GM23338 (cell line): ENCODE measurements around the gene CCDC144A.

ENCODE experiments used
- CREB1 ChIP-seq: fragments of 250-450 bp; sonication (Bioruptor Pico); IDR thresholded peaks from 2 replicates; pipeline ENCODE4 v1.5.0; 2020; ENCODE audit warnings: low read depth, mild to moderate bottlenecking, moderate library complexity
- CTCF ChIP-seq, 2 experiments: fragments of 200-600 bp in 1 of 2; sonication (generic) in 1 of 2; conservative IDR thresholded peaks; 2 replicates each; pipeline versions ENCODE4 v1.5.1 to v1.6.1; 2016 to 2017; ENCODE audit warnings: antibody characterized with exemption in 2 of 2, low read depth in 2 of 2, mild to moderate bottlenecking in 2 of 2, moderate library complexity in 1 of 2
- EZH2 ChIP-seq: fragments of 200-600 bp; sonication (generic); IDR thresholded peaks from one replicate; pipeline ENCODE4 v1.8.0; 2017; ENCODE audit warnings: antibody characterized with exemption, mild to moderate bottlenecking, low read depth; ENCODE audit not compliant: unreplicated experiment
- EZH2phosphoT487 ChIP-seq: fragments of 200-600 bp; sonication (generic); IDR thresholded peaks from one replicate; pipeline ENCODE4 v1.8.1; 2018; ENCODE audit warnings: antibody characterized with exemption; ENCODE audit not compliant: unreplicated experiment
- JUNB ChIP-seq: IDR thresholded peaks from one replicate; pipeline ENCODE4 v1.6.1; 2016; ENCODE audit warnings: antibody characterized with exemption; ENCODE audit not compliant: unreplicated experiment
- NANOG ChIP-seq: IDR thresholded peaks from 2 replicates; pipeline ENCODE4 v1.6.1; 2016; ENCODE audit warnings: antibody characterized with exemption, borderline replicate concordance
- POLR2AphosphoS5 ChIP-seq: IDR thresholded peaks from 2 replicates; pipeline ENCODE4 v1.6.1; 2016; ENCODE audit warnings: antibody characterized with exemption, low read depth
- REST ChIP-seq: IDR thresholded peaks from one replicate; pipeline ENCODE4 v1.6.1; 2018; ENCODE audit warnings: antibody characterized with exemption; ENCODE audit not compliant: unreplicated experiment
- STAT1 ChIP-seq: IDR thresholded peaks from one replicate; pipeline ENCODE4 v1.6.1; 2016; ENCODE audit warnings: antibody characterized with exemption; ENCODE audit not compliant: unreplicated experiment
- ZNF114 ChIP-seq: fragments of 250-450 bp; sonication (Bioruptor Pico); IDR thresholded peaks from 2 replicates; pipeline ENCODE4 v1.5.0; 2020; ENCODE audit warnings: mild to moderate bottlenecking, moderate library complexity
- ZNF331 ChIP-seq: fragments of 250-450 bp; sonication (Bioruptor Pico); IDR thresholded peaks from 2 replicates; pipeline ENCODE4 v1.5.0; 2020; ENCODE audit warnings: low read depth, mild to moderate bottlenecking, moderate library complexity
- TF ChIP-seq, protein P1 (sequence below): fragments of 250-450 bp; sonication (Bioruptor Pico); IDR thresholded peaks from 2 replicates; pipeline ENCODE4 v1.5.0; 2020; ENCODE audit warnings: mild to moderate bottlenecking, moderate library complexity

DNA sequence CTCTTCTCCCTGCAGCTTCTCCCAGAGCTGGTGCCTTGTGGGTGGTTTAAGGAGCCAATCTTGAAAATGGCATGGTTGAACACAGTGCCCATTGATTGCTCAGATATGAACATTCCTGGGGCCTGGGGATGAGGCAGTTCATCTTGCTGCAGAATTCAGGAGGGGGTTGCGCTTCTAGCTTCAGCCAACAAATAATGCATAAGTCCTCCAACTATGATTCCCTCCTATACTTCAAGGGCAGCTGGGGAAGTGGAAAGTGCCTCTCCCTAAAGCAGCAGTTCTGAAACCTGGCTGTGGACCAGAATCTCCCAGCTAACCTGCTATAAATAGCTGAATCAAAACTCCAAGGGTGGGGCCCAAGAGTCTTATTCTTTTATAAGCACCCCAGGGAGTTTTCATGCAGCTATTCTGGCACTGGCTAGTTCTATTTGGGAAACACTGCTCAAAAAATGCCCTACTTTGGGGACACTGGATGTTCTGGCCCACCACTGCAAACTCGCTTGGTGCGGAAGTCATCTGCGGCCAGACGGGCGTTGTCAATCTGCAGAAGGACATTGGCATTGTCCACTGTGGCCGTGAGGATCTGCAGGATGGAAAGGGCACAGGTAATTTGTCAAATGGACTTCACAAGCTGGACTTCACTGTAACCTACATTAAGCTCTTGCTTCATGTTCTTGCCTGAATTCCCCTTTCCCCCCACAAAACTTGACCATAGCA, 130.3 kb downstream of the CCDC144A start:
- no peak for TF ChIP-seq CTCF (conservative IDR thresholded peaks at IDR 0.05; ENCODE audit: low read depth in 2 of 2)
- TF ChIP-seq POLR2AphosphoS5: no peak
- TF ChIP-seq JUNB: no peak
- no peak for TF ChIP-seq CREB1 (CRISPR knock-in tag)
- TF ChIP-seq EZH2: no peak
- no peak for TF ChIP-seq REST
- TF ChIP-seq EZH2phosphoT487: no peak
- TF ChIP-seq ZNF331: no peak
- no peak for TF ChIP-seq STAT1
- no peak for TF ChIP-seq ZNF114 (CRISPR knock-in tag)
- no peak for TF ChIP-seq NANOG
- TF ChIP-seq, protein P1, sequence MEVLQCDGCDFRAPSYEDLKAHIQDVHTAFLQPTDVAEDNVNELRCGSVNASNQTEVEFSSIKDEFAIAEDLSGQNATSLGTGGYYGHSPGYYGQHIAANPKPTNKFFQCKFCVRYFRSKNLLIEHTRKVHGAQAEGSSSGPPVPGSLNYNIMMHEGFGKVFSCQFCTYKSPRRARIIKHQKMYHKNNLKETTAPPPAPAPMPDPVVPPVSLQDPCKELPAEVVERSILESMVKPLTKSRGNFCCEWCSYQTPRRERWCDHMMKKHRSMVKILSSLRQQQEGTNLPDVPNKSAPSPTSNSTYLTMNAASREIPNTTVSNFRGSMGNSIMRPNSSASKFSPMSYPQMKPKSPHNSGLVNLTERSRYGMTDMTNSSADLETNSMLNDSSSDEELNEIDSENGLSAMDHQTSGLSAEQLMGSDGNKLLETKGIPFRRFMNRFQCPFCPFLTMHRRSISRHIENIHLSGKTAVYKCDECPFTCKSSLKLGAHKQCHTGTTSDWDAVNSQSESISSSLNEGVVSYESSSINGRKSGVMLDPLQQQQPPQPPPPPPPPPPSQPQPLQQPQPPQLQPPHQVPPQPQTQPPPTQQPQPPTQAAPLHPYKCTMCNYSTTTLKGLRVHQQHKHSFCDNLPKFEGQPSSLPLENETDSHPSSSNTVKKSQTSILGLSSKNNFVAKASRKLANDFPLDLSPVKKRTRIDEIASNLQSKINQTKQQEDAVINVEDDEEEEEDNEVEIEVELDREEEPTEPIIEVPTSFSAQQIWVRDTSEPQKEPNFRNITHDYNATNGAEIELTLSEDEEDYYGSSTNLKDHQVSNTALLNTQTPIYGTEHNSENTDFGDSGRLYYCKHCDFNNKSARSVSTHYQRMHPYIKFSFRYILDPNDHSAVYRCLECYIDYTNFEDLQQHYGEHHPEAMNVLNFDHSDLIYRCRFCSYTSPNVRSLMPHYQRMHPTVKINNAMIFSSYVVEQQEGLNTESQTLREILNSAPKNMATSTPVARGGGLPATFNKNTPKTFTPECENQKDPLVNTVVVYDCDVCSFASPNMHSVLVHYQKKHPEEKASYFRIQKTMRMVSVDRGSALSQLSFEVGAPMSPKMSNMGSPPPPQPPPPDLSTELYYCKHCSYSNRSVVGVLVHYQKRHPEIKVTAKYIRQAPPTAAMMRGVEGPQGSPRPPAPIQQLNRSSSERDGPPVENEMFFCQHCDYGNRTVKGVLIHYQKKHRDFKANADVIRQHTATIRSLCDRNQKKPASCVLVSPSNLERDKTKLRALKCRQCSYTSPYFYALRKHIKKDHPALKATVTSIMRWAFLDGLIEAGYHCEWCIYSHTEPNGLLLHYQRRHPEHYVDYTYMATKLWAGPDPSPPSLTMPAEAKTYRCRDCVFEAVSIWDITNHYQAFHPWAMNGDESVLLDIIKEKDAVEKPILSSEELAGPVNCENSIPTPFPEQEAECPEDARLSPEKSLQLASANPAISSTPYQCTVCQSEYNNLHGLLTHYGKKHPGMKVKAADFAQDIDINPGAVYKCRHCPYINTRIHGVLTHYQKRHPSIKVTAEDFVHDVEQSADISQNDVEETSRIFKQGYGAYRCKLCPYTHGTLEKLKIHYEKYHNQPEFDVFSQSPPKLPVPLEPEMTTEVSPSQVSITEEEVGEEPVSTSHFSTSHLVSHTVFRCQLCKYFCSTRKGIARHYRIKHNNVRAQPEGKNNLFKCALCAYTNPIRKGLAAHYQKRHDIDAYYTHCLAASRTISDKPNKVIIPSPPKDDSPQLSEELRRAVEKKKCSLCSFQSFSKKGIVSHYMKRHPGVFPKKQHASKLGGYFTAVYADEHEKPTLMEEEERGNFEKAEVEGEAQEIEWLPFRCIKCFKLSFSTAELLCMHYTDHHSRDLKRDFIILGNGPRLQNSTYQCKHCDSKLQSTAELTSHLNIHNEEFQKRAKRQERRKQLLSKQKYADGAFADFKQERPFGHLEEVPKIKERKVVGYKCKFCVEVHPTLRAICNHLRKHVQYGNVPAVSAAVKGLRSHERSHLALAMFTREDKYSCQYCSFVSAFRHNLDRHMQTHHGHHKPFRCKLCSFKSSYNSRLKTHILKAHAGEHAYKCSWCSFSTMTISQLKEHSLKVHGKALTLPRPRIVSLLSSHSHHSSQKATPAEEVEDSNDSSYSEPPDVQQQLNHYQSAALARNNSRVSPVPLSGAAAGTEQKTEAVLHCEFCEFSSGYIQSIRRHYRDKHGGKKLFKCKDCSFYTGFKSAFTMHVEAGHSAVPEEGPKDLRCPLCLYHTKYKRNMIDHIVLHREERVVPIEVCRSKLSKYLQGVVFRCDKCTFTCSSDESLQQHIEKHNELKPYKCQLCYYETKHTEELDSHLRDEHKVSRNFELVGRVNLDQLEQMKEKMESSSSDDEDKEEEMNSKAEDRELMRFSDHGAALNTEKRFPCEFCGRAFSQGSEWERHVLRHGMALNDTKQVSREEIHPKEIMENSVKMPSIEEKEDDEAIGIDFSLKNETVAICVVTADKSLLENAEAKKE (CRISPR knock-in tag): no peak
